Umbilical cord (tissue), 2 donors: Measurements from ENCODE around the gene PRKAR2B. TPM values are rescaled to one million over a fixed set of nuclear protein-coding genes. Genes with fewer than 3 reads are reported as not detected.
"Not testable (repeated sequence)": the region's sequence is repeated elsewhere in the genome, so short reads cannot be mapped to it uniquely, and the experiment has no call there.

Experiments
- DNase-seq: peaks from one replicate; pipeline ENCODE4 v3.0.0-alpha.2; 2015; ENCODE audit warnings: low spot score
- total RNA-seq: library from RNA; depleted of rRNA; stranded (reverse); fragments of >200 nt; gene quantifications from one replicate; pipeline ENCODE4 v1.2.3, GENCODE V29; 2014; ENCODE audit warnings: low replicate concordance; ENCODE audit not compliant: insufficient read depth

Gene PRKAR2B
- total RNA-seq, 1 donor from 2014 or later = 5.8 TPM

- no peak for DNase-seq
Measured at GRCh38 chr7:107027208-107027607, 17.3 kb upstream of the PRKAR2B start.

GRCh38 chr7:107029061-107029763 is 15.3 kb upstream of the PRKAR2B start:
- no peak for DNase-seq

GRCh38 chr7:107029764-107030286 is 14.7 kb upstream of the PRKAR2B start:
- no peak for DNase-seq

GRCh38 chr7:107032050-107032449 is 12.5 kb upstream of the PRKAR2B start:
- no peak for DNase-seq

- no peak for DNase-seq
Measured at GRCh38 chr7:107032720-107033438, 11.6 kb upstream of the PRKAR2B start.

- no peak for DNase-seq
Measured at GRCh38 chr7:107034553-107034952, 10.0 kb upstream of the PRKAR2B start.

GRCh38 chr7:107035446-107035845 is 9.1 kb upstream of the PRKAR2B start:
- peak; percentile 12 for DNase-seq

GRCh38 chr7:107036535-107036934 is 8.0 kb upstream of the PRKAR2B start:
- no peak for DNase-seq

GRCh38 chr7:107037717-107038603 is 6.5 kb upstream of the PRKAR2B start:
- no peak for DNase-seq

GRCh38 chr7:107039199-107039900 is 5.2 kb upstream of the PRKAR2B start:
- no peak for DNase-seq

GRCh38 chr7:107041097-107041496 is 3.4 kb upstream of the PRKAR2B start:
- DNase-seq = no peak

GRCh38 chr7:107041764-107042163 is 2.7 kb upstream of the PRKAR2B start:
- DNase-seq = not testable (repeated sequence)

- not testable (repeated sequence) for DNase-seq
Measured at GRCh38 chr7:107042326-107042910, 2.1 kb upstream of the PRKAR2B start.

GRCh38 chr7:107043491-107043890 is 1.0 kb upstream of the PRKAR2B start:
- DNase-seq = no peak

- no peak for DNase-seq
Measured at GRCh38 chr7:107043921-107044346, 571 bp upstream of the PRKAR2B start.

GRCh38 chr7:107045195-107045960 is 873 bp downstream of the PRKAR2B start:
- no peak for DNase-seq

GRCh38 chr7:107045980-107046379 is 1.5 kb downstream of the PRKAR2B start:
- DNase-seq = peak; percentile 17

GRCh38 chr7:107046491-107047259 is 2.2 kb downstream of the PRKAR2B start:
- no peak for DNase-seq
